GM13976 (cell line): ENCODE results near the gene CIB4.

Experiments
- DNase-seq: peaks from one replicate; pipeline ENCODE4 v3.0.0; 2012; ENCODE audit warnings: low spot score
- CTCF ChIP-seq: IDR thresholded peaks from 2 replicates; pipeline ENCODE4 v1.5.1; 2012; ENCODE audit warnings: borderline replicate concordance, mild to moderate bottlenecking; ENCODE audit not compliant: insufficient read depth; ENCODE audit errors: extremely low read depth, missing control alignments, control extremely low read depth
- in situ Hi-C: fragments of 300-500 bp; cut with MboI; formaldehyde crosslinking; loops from one replicate; pipeline ENCODE4 v1.12.0; 2022; ENCODE audit warnings: low sequenced_read_pairs, mixed read lengths, inconsistent platforms; ENCODE audit not compliant: unreplicated experiment

The CIB4 gene

DNA sequence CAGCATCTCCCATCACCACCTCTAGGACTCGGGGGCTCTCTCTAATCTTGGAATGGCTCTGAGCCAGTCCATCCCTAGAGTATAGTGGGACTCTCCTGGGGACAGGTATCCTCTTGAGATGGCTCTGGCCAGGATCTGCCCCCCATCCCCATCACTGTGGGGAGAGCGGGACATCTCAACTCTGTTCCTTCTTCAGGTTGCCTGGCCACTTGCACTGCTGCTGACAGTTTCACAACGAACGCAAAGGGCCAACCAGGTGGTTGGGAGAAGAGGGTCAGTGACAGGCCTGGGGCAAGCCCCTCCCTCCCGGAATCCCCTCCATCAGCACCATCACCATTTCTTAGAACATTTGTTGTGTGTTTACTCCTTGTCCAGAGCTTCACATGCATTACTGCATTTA lies 62.6 kb downstream of the CIB4 start:
- in situ Hi-C loops = no loop called here
- no peak for DNase-seq
- TF ChIP-seq CTCF = no peak

- in situ Hi-C loops = no loop called here
- no peak for DNase-seq
- no peak for TF ChIP-seq CTCF
These were observed 63.1 kb downstream of the CIB4 start for GRCh38 chr2:26578113-26578458.

- peak; percentile 88 for DNase-seq
- TF ChIP-seq CTCF = peak; percentile 98
- in situ Hi-C loops = no loop called here
These were observed 63.6 kb downstream of the CIB4 start for GRCh38 chr2:26577442-26578112.

DNA sequence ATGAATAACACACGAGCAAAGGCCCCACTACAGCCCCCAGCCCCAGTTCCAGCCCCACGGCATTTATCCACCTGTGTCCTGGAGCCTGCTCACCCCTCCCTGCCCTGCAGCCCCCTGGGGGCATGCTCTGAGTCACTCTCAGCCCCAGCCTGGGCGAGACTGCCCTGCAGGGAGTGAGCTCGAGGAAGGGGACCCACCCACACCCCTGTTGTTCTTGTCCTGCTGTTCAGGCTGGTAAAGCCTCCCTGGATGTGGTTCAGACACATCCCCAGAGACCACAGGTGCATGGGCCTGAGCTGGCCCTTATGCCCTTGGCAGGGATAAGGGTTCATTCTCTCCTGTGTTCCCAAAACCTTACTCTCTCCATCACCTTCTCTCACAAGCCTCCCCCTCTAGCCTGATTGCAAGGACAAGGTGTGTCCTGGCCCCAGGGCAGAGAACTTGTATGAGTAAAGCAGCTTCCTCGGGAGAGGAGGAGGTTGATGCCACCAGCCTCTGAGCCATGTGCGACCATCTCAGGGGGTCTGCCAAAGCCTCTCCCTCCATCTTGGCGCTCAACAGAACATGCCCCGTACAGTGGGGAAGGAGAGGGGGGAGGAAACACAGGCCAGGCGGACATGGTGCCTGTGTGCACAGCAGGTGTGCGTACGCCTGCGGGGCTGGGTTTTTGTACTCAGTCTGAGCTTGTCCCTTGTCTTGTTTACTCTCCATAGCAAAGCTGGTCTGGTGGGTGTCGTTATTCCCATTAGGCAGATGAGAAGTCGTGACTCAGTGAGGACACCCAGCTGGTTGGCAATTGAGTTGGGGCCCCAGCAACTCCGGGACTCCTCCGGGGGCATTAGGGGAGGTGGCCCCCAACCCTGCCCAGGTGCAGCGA lies 64.4 kb downstream of the CIB4 start:
- DNase-seq = no peak
- in situ Hi-C loops = no loop called here
- no peak for TF ChIP-seq CTCF

DNA sequence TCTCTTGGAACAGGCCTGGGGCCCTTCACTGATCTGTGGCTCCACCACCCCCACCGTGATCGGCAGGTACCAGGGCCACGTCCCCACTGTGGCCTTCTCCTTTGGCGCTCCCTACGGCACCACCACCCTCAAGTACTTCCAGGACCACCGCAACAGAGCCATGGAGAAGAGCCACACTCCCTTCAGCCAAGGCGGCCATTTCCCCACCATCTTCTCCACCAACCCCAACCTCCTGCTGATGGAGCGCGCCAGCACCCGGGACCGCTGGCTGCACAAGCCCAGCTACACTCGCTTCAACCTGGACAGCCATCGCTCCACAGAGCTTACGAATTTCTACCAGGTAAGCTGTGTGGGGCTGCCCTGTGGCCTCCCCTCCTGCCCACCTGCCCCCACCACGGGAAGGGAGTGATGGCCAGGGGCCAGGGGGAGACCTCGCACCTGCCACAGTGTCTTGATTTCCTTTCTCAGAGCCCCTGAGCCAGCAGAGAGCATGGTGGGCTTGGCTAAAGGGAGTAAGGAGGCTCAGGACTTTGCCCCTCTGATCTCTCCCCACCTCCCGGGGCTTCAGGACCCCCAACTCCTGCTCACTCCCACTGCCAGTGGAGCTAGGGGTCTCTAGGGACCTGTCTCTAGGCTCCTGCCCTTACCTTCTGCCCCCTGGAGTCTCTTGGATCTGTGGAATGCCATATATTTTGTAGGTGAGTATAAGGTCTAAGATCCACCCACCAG lies 65.2 kb downstream of the CIB4 start:
- DNase-seq = no peak
- in situ Hi-C loops = no loop called here
- TF ChIP-seq CTCF = no peak

DNA sequence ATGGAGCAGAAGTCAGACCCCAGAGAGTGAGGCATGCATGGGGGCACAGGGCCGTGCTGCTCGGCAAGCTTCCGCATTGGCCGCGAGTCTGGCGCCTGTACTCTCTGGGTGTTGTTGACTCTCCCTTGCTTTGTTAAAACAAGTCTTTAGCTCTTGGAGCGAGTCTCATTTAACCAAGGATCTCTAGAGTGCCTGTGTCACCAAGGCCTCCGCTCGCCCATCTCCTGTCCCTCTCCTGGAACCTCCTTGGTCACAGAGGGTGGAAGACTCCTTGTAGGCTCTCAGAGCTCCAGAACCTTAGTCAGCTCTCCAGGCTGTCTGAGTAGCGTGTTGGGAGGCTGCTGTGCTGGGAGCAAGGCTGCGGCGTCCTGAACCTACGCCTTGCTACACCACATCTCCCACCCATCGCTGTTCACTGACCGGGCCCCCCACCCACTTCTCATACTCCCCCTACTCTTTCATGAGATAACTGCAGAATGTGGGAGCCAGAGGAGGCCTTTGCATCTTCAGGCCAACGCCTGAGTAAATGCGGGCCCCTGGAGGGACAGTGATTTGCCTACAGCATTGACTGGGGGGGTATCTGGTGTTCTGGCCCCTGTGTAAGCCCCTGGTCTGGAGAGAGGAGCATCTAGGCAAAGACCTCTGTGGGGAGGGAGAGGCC lies 66.1 kb downstream of the CIB4 start:
- no peak for DNase-seq
- in situ Hi-C loops = no loop called here
- no peak for TF ChIP-seq CTCF
